Left ventricle myocardium inferior (tissue), 1 donor: ENCODE results near the gene RERGL. TPM values are rescaled to one million over a fixed set of nuclear protein-coding genes. Genes with fewer than 3 reads are reported as not detected.

Source experiments
- DNase-seq: peaks from one replicate; pipeline ENCODE4 v3.0.0-alpha.2; 2020
- H3K27ac ChIP-seq: fragments of 200-600 bp; replicated peaks from 2 replicates; pipeline ENCODE4 v1.8.0; 2021
- H3K27me3 ChIP-seq: fragments of 200-600 bp; 2 replicates; pipeline ENCODE4 v1.8.0; 2021; ENCODE audit warnings: low read depth
- H3K36me3 ChIP-seq: fragments of 200-600 bp; 2 replicates; pipeline ENCODE4 v1.8.0; 2021
- H3K4me1 ChIP-seq: fragments of 200-600 bp; 2 replicates; pipeline ENCODE4 v1.8.0; 2021
- H3K4me3 ChIP-seq: fragments of 200-600 bp; 2 replicates; pipeline ENCODE4 v1.8.0; 2021; ENCODE audit warnings: mild to moderate bottlenecking, moderate library complexity
- H3K9me3 ChIP-seq: fragments of 200-600 bp; replicated peaks from 2 replicates; pipeline ENCODE4 v1.8.0; 2021
- intact Hi-C: fragments of 100-400 bp; cut with micrococcal nuclease; formaldehyde crosslinking; loops from one replicate; pipeline ENCODE4 v1.11.0; 2022
- total RNA-seq: library from RNA; stranded (reverse); fragmentation: NEBNext Ultra II Directional; extraction: Animal tissue kit (Norgen Biotek cat#: 25700); gene quantifications from one replicate; pipeline ENCODE4 v1.2.1, GENCODE V29; 2021
- TF ChIP-seq, protein P1 (sequence below): fragments of 200-600 bp; IDR thresholded peaks from 2 replicates; pipeline ENCODE4 v1.8.0; 2021; ENCODE audit warnings: antibody characterized with exemption, mild to moderate bottlenecking, borderline replicate concordance
- donor health status: DM: no; HTN: yes; CAD: no; lungs with severe emphysema.

The RERGL gene
- total RNA-seq, 1 donor from 2014 or later = 0.69 TPM

DNA sequence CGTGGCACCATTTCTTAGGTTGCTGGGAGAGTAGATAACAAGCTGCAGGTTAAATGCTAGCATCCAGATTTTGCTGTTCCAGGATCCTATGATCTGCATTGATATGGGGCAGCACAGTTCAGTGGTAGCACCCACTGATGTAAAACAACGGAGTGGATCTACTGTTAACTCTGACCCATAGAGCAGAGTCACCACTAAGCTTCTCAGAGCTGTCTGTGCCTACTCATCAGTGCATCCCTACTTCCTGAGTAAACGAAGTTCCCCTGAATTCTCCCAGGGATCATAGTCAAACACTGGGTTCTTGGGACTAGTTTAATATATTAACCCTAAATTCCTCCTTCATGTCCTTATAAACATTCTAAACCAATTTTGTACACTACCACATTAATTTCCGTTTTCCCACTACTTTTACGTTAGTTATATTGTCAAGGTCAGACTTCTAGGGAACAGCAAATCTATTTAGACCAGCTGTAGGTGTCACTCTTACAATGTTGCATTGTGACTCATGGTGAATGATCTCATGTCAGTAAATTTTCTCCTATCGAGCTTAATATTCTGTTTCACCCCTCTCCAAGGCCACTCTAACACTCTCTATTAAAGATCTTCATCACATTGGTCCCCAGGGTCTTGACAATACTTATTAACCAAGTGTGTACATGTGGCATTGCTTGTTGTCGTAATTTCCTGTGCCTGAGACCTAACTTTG is 10.3 kb downstream of the RERGL start:
- DNase-seq = no peak
- H3K27me3 ChIP-seq = no peaks in the 10 kb centered on the region
- no peaks in the 10 kb centered on the region for H3K4me1 ChIP-seq
- intact Hi-C loops = no loop called here
- no peak overlapping the region for H3K4me3 ChIP-seq
- H3K36me3 ChIP-seq = no peaks in the 10 kb centered on the region
- no peak overlapping the region for H3K27ac ChIP-seq
- peaks cover 4% of the 10 kb centered on the region for H3K9me3 ChIP-seq
- TF ChIP-seq, protein P1, sequence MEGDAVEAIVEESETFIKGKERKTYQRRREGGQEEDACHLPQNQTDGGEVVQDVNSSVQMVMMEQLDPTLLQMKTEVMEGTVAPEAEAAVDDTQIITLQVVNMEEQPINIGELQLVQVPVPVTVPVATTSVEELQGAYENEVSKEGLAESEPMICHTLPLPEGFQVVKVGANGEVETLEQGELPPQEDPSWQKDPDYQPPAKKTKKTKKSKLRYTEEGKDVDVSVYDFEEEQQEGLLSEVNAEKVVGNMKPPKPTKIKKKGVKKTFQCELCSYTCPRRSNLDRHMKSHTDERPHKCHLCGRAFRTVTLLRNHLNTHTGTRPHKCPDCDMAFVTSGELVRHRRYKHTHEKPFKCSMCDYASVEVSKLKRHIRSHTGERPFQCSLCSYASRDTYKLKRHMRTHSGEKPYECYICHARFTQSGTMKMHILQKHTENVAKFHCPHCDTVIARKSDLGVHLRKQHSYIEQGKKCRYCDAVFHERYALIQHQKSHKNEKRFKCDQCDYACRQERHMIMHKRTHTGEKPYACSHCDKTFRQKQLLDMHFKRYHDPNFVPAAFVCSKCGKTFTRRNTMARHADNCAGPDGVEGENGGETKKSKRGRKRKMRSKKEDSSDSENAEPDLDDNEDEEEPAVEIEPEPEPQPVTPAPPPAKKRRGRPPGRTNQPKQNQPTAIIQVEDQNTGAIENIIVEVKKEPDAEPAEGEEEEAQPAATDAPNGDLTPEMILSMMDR = no peak

DNA sequence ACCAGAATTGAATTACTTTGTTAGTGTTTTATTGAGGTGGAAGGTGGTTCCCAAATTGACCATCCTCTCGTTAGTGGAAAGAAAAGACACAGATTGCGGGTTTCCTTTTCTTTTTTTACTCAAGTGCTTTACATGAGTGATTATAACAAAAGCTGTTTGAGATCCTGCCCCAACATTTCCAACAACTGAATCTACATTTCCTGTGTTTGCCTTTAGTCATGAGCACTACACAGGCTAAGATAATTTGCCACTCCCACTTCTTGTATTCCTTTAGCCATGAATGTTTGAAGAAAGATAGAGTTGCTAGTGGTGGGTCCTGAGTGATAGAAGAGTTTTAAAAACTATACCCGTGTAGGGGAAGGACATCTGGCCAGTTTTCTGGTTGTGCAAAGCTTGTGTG is 16.0 kb downstream of the RERGL start:
- no peaks in the 10 kb centered on the region for H3K36me3 ChIP-seq
- no peaks in the 10 kb centered on the region for H3K4me1 ChIP-seq
- no peak overlapping the region for H3K4me3 ChIP-seq
- intact Hi-C loops = no loop called here
- H3K9me3 ChIP-seq = no peaks in the 10 kb centered on the region
- TF ChIP-seq, protein P1 = no peak
- no peaks in the 10 kb centered on the region for H3K27me3 ChIP-seq
- H3K27ac ChIP-seq = no peak overlapping the region
- DNase-seq = no peak

DNA sequence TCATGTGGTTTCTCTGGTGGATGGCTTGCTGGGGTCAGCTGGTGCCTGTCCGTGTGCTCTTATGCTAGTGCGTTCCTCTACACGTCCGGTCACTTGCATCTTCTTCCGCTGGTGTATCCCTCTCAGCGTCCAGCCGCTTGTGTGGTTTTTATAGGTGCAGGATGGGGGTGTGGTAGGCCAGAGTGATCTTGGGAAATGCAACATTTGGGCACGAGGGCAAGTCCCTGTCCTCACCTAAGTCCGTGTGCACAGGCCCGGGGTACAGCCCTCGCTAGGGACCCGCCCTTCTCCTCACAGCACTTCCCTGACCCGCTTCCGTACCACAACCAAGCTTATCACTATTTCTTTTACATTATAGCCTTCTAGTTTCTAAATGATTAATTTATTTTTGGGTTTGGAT is 17.3 kb downstream of the RERGL start:
- Histone ChIP-seq H3K27ac (no peak overlapping the region), H3K4me1 (no peaks in the 10 kb centered on the region), H3K36me3 (no peaks in the 10 kb centered on the region), H3K9me3 (no peaks in the 10 kb centered on the region), H3K4me3 (no peak overlapping the region), H3K27me3 (no peaks in the 10 kb centered on the region)
- DNase-seq = no peak
- TF ChIP-seq, protein P1 = no peak
- intact Hi-C loops = no loop called here

DNA sequence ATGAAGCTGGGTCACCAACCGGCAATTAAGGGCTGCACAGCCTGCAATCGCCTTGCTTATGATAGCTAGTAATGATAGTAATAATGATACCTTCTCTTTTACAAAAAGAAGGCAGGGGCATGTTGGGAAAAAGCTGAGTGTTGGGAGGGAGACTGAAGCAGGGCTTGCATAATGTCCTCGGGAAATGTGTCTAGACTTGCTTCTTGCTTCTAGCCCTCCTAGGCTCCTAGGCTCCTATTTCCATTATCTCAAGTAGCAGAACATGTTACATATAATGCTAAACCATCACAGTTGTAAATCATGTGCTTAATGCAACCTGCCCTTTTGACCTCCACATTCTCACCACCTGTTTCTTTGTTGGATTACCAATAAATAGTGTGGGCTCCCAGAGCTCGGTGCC is 18.7 kb downstream of the RERGL start:
- intact Hi-C loops = no loop called here
- no peak overlapping the region for H3K4me3 ChIP-seq

DNA sequence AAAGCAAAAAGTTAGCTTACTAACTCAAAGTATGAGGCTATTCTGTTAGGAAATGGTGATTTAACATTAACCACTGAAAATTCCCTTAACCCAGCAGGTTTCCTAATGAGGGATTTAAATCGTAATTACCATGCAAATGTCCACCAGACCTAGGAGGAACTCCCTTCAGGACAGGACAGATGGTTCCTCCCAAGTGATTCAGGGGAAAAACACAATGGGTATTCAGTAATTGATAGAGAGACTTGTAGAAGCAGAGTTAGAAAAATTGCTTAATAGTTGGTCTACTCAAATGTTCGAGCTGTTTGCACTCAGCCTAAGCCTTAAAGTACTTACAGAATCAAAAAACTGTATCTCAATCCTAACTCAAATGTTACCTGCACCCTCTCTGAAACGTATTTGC is 21.6 kb downstream of the RERGL start:
- Histone ChIP-seq H3K36me3 (no peaks in the 10 kb centered on the region), H3K9me3 (no peaks in the 10 kb centered on the region), H3K27me3 (no peaks in the 10 kb centered on the region), H3K4me3 (no peak overlapping the region), H3K4me1 (no peaks in the 10 kb centered on the region), H3K27ac (no peak overlapping the region)
- no peak for DNase-seq
- TF ChIP-seq, protein P1 = no peak
- intact Hi-C loops = no loop called here

More for the DNA sequence above, 18.7 kb downstream of the RERGL start:
- no peaks in the 10 kb centered on the region for H3K9me3 ChIP-seq
- H3K4me1 ChIP-seq = no peaks in the 10 kb centered on the region
- no peak overlapping the region for H3K27ac ChIP-seq
- TF ChIP-seq, protein P1 = no peak
- no peak for DNase-seq
- H3K36me3 ChIP-seq = no peaks in the 10 kb centered on the region
- no peaks in the 10 kb centered on the region for H3K27me3 ChIP-seq
